ENCODE data around the gene ASTN2.

Gene ASTN2

DNA sequence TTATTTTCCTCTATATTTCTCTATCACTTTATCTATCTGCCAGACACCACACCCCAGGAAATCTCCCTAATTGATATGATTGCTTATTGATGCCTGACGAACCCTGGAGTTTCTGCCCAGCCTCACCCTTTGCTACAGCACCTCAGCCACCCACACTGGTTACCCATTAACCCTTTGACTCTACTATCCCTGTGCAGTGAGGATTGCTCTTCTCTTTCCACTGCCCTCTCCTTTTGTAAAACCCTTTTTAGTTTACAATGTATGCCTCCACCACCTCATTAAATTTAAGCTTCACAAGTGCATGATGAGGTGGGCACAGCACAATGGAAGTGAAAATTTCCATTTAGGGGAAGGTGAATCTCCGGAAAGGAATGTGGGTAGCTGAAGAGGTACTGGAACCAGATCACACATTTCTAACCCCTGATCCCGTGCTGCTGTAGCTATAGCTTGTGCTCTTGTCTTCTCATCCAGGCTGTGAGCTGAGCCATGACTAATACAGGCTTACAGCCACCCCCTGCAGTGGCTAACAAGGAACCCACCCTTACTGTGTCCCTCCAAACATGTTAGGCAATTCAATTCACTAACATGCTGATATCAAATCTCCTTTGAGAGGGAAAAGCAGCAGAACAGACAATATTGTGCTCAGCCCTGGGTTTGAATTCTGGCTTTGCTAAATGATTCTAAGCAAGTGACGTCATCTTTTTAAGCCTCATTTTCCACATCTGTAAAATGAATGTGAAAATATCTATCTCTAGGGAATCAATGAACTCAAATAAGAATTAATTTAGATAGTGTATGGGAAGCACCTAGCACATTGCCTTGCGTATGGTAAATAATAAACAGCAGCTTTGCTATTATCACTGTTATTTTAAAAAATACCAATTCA lies 914.6 kb downstream of the ASTN2 start:
- peak overlapping the region; percentile 39 for H3K27ac ChIP-seq (ENCODE audit: low read depth, low read length)
- no peaks in the 10 kb centered on the region for H3K27me3 ChIP-seq (ENCODE audit: insufficient read depth, low read length)
- no peaks in the 10 kb centered on the region for H3K36me3 ChIP-seq (ENCODE audit: insufficient read depth, low read length)
- no peak overlapping the region for H3K4me3 ChIP-seq (ENCODE audit: low read depth, low read length)
- H3K4me1 ChIP-seq (ENCODE audit: control insufficient read depth, insufficient read depth, low read length, unreplicated experiment) = peaks cover 20% of the 10 kb centered on the region
- H3K79me2 ChIP-seq (ENCODE audit: control insufficient read depth, insufficient read depth, low read length, unreplicated experiment) = no peaks in the 10 kb centered on the region
- H2AFZ ChIP-seq (ENCODE audit: low read length, unreplicated experiment) = no peak overlapping the region

- Histone ChIP-seq H3K27ac (ENCODE audit: low read depth, low read length) (no peak overlapping the region), H3K27me3 (ENCODE audit: insufficient read depth, low read length) (no peaks in the 10 kb centered on the region), H3K4me3 (ENCODE audit: low read depth, low read length) (no peak overlapping the region), H2AFZ (ENCODE audit: low read length, unreplicated experiment) (no peak overlapping the region), H3K4me1 (ENCODE audit: control insufficient read depth, insufficient read depth, low read length, unreplicated experiment) (peaks cover 20% of the 10 kb centered on the region), H3K36me3 (ENCODE audit: insufficient read depth, low read length) (no peaks in the 10 kb centered on the region), H3K79me2 (ENCODE audit: control insufficient read depth, insufficient read depth, low read length, unreplicated experiment) (no peaks in the 10 kb centered on the region)
These were observed 915.4 kb downstream of the ASTN2 start for GRCh38 chr9:116499434-116499833.

DNA sequence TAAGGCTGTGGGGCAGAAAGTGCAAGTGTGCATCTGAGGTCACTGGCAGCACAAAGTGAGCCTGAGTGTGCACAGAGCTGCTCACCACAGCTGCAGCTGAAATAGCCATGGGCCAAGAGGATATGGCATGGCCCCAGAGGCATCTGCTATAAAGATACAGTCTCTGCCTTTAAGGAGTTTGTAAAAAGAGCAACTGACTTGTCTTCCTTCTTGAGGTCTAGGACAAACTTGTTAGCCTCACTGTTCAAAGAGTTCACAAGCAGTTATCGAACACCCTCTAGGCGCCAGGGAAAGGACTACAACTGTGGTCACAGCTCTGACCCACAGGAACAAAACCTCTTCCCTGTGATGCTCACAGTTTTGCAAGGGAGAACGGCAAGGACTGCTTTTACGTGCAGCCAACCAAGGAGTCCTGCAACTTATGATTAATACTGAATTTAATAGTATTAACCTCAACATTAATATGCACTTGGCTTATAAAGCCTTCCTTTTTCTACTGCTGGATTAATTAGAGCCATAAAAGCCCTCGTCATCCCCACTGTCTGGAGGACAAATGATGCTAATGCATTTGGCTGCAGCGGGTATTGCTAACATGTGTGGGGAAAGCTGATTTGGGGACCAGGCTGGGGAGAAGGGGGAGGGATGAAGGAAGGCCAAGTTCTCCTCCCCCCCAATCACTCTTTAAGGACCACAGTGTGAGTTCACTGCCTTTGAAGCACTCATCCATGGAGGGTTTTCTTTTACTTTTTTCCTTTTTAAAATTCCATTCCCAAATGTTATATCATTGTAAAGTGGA lies 917.6 kb downstream of the ASTN2 start:
- Histone ChIP-seq H3K27ac (ENCODE audit: low read depth, low read length) (no peak overlapping the region), H3K4me1 (ENCODE audit: control insufficient read depth, insufficient read depth, low read length, unreplicated experiment) (peaks cover 37% of the 10 kb centered on the region), H3K36me3 (ENCODE audit: insufficient read depth, low read length) (no peaks in the 10 kb centered on the region), H2AFZ (ENCODE audit: low read length, unreplicated experiment) (no peak overlapping the region), H3K79me2 (ENCODE audit: control insufficient read depth, insufficient read depth, low read length, unreplicated experiment) (no peaks in the 10 kb centered on the region), H3K4me3 (ENCODE audit: low read depth, low read length) (no peak overlapping the region), H3K27me3 (ENCODE audit: insufficient read depth, low read length) (no peaks in the 10 kb centered on the region)

DNA sequence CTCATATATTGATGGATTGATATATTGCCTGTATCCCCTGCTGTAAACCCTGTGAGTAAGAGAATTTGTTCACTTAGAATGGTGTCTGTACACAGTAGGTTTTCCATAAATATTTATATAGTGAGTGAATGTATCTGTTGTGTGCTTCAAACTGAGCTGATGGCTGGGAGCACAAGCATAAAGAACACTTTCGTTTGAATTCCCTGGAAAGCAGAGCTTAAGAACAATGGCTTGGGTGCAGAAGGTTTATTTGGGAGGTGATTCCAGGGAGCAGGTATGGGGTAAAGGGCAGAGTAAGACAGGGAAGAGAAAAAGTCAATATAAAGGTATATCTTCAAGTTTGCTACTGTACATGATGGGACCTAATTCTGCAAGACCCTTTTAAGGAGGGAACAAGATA lies 918.7 kb downstream of the ASTN2 start:
- no peaks in the 10 kb centered on the region for H3K27me3 ChIP-seq (ENCODE audit: insufficient read depth, low read length)
- peaks cover 40% of the 10 kb centered on the region for H3K4me1 ChIP-seq (ENCODE audit: control insufficient read depth, insufficient read depth, low read length, unreplicated experiment)
- no peaks in the 10 kb centered on the region for H3K79me2 ChIP-seq (ENCODE audit: control insufficient read depth, insufficient read depth, low read length, unreplicated experiment)
- H3K27ac ChIP-seq (ENCODE audit: low read depth, low read length) = no peak overlapping the region
- no peak overlapping the region for H3K4me3 ChIP-seq (ENCODE audit: low read depth, low read length)
- no peak overlapping the region for H2AFZ ChIP-seq (ENCODE audit: low read length, unreplicated experiment)
- H3K36me3 ChIP-seq (ENCODE audit: insufficient read depth, low read length) = no peaks in the 10 kb centered on the region

DNA sequence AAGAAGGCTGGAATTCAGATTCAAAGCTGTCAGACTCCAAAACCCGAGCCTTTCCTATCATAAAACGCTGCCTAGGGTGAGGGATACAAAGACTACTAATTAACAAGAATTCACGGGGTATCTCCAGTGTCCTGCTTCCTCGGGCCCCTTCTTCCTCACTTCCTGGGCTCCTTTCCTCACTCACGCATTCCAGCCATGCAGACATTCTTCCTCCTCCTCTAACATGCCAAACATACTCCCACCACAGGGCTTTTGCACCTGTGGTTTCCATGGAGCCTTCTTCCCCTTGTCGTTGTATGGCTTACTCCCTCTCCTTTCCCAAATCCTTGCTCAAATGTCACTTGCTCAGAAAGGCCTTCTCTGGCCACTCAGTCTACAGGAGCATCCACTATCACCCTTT lies 919.1 kb downstream of the ASTN2 start:
- H2AFZ ChIP-seq (ENCODE audit: low read length, unreplicated experiment) = no peak overlapping the region

GRCh38 chr9:116494815-116495634 lies 919.8 kb downstream of the ASTN2 start:
- H3K79me2 ChIP-seq (ENCODE audit: control insufficient read depth, insufficient read depth, low read length, unreplicated experiment) = no peaks in the 10 kb centered on the region
- H3K27ac ChIP-seq (ENCODE audit: low read depth, low read length) = no peak overlapping the region
- H3K27me3 ChIP-seq (ENCODE audit: insufficient read depth, low read length) = no peaks in the 10 kb centered on the region
- no peak overlapping the region for H2AFZ ChIP-seq (ENCODE audit: low read length, unreplicated experiment)
- H3K4me3 ChIP-seq (ENCODE audit: low read depth, low read length) = no peak overlapping the region
- peaks cover 34% of the 10 kb centered on the region for H3K4me1 ChIP-seq (ENCODE audit: control insufficient read depth, insufficient read depth, low read length, unreplicated experiment)
- no peaks in the 10 kb centered on the region for H3K36me3 ChIP-seq (ENCODE audit: insufficient read depth, low read length)

More for the DNA sequence above, 919.1 kb downstream of the ASTN2 start:
- Histone ChIP-seq H3K36me3 (ENCODE audit: insufficient read depth, low read length) (no peaks in the 10 kb centered on the region), H3K79me2 (ENCODE audit: control insufficient read depth, insufficient read depth, low read length, unreplicated experiment) (no peaks in the 10 kb centered on the region), H3K27ac (ENCODE audit: low read depth, low read length) (no peak overlapping the region), H3K4me1 (ENCODE audit: control insufficient read depth, insufficient read depth, low read length, unreplicated experiment) (peaks cover 41% of the 10 kb centered on the region), H3K27me3 (ENCODE audit: insufficient read depth, low read length) (no peaks in the 10 kb centered on the region), H3K4me3 (ENCODE audit: low read depth, low read length) (no peak overlapping the region)

DNA sequence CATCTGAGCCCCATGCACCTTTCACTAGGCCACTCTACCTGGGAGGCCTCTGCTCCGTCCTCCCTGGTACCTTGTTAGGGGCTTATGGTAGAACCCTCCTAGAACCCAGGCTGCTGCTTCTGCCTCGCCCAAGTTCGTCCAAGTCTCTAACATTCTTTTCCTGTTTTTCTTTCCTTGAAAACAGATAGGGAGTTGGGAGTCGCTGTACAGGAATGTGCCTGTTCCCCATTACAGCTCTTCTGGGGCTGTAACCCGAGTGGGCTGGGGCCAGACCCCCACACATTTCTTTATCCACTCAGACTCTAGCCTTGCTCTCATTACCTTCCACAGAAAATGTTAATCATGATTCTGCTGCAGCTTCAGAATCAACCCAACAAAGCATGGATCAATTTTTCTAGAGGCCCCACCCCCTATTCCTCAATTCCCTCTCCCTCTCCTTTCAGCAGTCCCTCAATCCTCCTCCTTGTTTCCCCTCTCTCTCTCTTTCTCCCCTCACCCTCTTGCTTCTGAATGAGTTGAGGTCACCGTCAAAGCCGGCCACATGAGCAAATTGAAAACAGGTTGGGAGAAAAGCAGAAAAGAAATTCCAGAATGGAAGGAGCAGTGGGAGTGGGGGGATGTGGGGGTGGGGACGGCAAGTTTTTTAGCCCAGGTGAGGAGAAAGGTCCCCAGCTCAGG lies 921.5 kb downstream of the ASTN2 start:
- H3K27me3 ChIP-seq (ENCODE audit: insufficient read depth, low read length) = no peaks in the 10 kb centered on the region
- peaks cover 30% of the 10 kb centered on the region for H3K4me1 ChIP-seq (ENCODE audit: control insufficient read depth, insufficient read depth, low read length, unreplicated experiment)
- H3K4me3 ChIP-seq (ENCODE audit: low read depth, low read length) = no peak overlapping the region
- H3K79me2 ChIP-seq (ENCODE audit: control insufficient read depth, insufficient read depth, low read length, unreplicated experiment) = no peaks in the 10 kb centered on the region
- H3K27ac ChIP-seq (ENCODE audit: low read depth, low read length) = no peak overlapping the region
- peak overlapping the region; percentile 18 for H2AFZ ChIP-seq (ENCODE audit: low read length, unreplicated experiment)
- no peaks in the 10 kb centered on the region for H3K36me3 ChIP-seq (ENCODE audit: insufficient read depth, low read length)

GRCh38 chr9:116491659-116492058 lies 923.2 kb downstream of the ASTN2 start:
- Histone ChIP-seq H2AFZ (ENCODE audit: low read length, unreplicated experiment) (no peak overlapping the region), H3K4me3 (ENCODE audit: low read depth, low read length) (no peak overlapping the region), H3K4me1 (ENCODE audit: control insufficient read depth, insufficient read depth, low read length, unreplicated experiment) (peaks cover 30% of the 10 kb centered on the region), H3K36me3 (ENCODE audit: insufficient read depth, low read length) (0 out of 2 replicates have a peak, but pooled peaks cover 4% of the 10 kb centered on the region), H3K79me2 (ENCODE audit: control insufficient read depth, insufficient read depth, low read length, unreplicated experiment) (no peaks in the 10 kb centered on the region), H3K27me3 (ENCODE audit: insufficient read depth, low read length) (no peaks in the 10 kb centered on the region), H3K27ac (ENCODE audit: low read depth, low read length) (peak overlapping the region; percentile 15; the same call in 1 of the 2 replicates)

GRCh38 chr9:116491219-116491618 lies 923.6 kb downstream of the ASTN2 start:
- no peaks in the 10 kb centered on the region for H3K27me3 ChIP-seq (ENCODE audit: insufficient read depth, low read length)
- H3K36me3 ChIP-seq (ENCODE audit: insufficient read depth, low read length) = 0 out of 2 replicates have a peak, but pooled peaks cover 4% of the 10 kb centered on the region
- peak overlapping the region; percentile 15; the same call in 1 of the 2 replicates for H3K27ac ChIP-seq (ENCODE audit: low read depth, low read length)
- H3K4me1 ChIP-seq (ENCODE audit: control insufficient read depth, insufficient read depth, low read length, unreplicated experiment) = peaks cover 30% of the 10 kb centered on the region
- H3K79me2 ChIP-seq (ENCODE audit: control insufficient read depth, insufficient read depth, low read length, unreplicated experiment) = no peaks in the 10 kb centered on the region
- H3K4me3 ChIP-seq (ENCODE audit: low read depth, low read length) = no peak overlapping the region
- no peak overlapping the region for H2AFZ ChIP-seq (ENCODE audit: low read length, unreplicated experiment)

DNA sequence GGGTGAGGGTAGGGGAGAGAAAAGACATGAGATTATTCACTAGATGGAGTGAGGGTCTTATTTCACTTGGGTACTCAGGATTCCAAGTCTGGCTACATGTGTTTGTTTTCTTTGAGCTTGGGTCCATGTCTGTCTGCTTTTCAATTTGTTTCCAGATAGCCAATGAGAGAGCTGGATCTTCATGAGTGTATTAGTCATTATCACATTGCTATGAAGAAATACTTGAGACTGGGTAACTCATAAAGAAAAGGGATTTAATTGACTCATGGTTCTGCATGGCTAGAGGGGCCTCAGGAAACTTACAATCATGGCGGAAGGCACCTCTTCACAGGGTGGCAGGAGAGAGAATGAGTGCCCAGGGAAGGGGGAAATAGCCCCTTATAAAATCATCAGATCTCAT lies 924.5 kb downstream of the ASTN2 start:
- H3K79me2 ChIP-seq (ENCODE audit: control insufficient read depth, insufficient read depth, low read length, unreplicated experiment) = no peaks in the 10 kb centered on the region
- peaks cover 30% of the 10 kb centered on the region for H3K4me1 ChIP-seq (ENCODE audit: control insufficient read depth, insufficient read depth, low read length, unreplicated experiment)
- no peak overlapping the region for H3K27ac ChIP-seq (ENCODE audit: low read depth, low read length)
- H3K27me3 ChIP-seq (ENCODE audit: insufficient read depth, low read length) = no peaks in the 10 kb centered on the region
- no peak overlapping the region for H3K4me3 ChIP-seq (ENCODE audit: low read depth, low read length)
- 0 out of 2 replicates have a peak, but pooled peaks cover 4% of the 10 kb centered on the region for H3K36me3 ChIP-seq (ENCODE audit: insufficient read depth, low read length)
- H2AFZ ChIP-seq (ENCODE audit: low read length, unreplicated experiment) = no peak overlapping the region
